ENCODE data around the gene ANGPTL2.
"Not testable (repeated sequence)": the region's sequence is repeated elsewhere in the genome, so short reads cannot be mapped to it uniquely, and the experiment has no call there.

Gene ANGPTL2

GRCh38 chr9:127154390-127155191, 32.2 kb upstream of the ANGPTL2 start:
- DNase-seq (ENCODE audit: low spot score) = no peak

DNA sequence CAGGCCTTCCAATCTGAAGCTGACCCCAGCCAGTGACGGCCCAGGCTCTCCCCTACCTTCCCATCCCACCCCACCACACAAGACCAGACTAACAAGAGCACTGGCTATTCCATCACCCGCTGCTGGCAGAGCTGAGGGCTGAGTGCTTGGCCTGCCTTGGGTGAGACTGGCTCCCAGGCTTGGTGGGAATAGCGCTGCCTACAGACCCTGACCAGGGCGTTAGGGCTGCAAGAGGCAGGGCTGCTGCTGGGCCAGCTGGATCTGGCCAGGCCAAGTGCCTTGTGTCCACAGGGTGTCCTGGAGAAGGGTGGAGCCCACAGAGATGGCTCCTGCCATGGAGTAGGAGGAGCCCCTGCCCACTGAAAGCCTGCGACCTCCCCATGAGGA, 31.6 kb upstream of the ANGPTL2 start:
- no peak for DNase-seq (ENCODE audit: low spot score)

- DNase-seq (ENCODE audit: low spot score) = no peak
These were observed 31.1 kb upstream of the ANGPTL2 start for GRCh38 chr9:127153501-127153900.

- no peak for DNase-seq (ENCODE audit: low spot score)
These were observed 27.3 kb upstream of the ANGPTL2 start for GRCh38 chr9:127149463-127150390.

- no peak for DNase-seq (ENCODE audit: low spot score)
These were observed 26.6 kb upstream of the ANGPTL2 start for GRCh38 chr9:127149010-127149409.

GRCh38 chr9:127148014-127148413, 25.6 kb upstream of the ANGPTL2 start:
- DNase-seq (ENCODE audit: low spot score) = no peak

DNA sequence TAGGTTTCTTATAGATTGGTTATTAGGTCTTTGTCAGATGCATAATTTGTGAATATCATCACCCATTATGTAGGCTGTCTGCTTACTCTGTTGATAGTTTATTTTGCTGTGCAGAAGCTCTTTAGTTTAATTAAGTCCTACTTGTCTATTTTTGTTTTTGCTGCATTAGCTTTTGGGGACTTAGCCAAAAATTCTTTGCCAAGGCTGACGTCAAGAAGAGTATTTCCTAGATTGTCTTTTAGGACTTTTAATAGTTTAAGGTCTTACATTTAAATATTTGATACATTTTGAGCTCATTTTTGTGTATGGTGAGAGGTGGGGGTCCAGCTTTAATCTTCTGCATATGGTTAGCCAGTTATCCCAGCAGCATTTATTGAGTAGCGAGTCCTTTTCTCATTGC, 24.8 kb upstream of the ANGPTL2 start:
- DNase-seq (ENCODE audit: low spot score) = no peak

DNA sequence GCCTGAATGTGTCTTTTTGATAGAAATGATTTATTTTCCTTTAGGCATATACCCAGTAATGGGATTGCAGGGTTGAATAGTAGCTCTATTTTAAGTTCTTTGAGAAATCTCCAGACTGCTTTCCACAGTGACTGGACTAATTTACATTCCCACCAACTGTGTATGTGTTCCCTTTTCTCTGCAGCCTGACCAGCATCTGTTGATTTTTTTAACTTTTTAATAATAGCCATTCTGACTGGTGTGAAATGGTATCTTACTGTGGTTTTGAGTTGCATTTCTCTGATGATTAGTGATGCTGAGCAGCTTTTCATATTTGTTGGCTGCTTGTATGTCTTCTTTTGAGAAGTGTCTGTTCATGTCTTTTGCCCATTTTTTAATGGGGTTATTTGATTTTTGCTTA, 24.4 kb upstream of the ANGPTL2 start:
- not testable (repeated sequence) for DNase-seq (ENCODE audit: low spot score)

DNA sequence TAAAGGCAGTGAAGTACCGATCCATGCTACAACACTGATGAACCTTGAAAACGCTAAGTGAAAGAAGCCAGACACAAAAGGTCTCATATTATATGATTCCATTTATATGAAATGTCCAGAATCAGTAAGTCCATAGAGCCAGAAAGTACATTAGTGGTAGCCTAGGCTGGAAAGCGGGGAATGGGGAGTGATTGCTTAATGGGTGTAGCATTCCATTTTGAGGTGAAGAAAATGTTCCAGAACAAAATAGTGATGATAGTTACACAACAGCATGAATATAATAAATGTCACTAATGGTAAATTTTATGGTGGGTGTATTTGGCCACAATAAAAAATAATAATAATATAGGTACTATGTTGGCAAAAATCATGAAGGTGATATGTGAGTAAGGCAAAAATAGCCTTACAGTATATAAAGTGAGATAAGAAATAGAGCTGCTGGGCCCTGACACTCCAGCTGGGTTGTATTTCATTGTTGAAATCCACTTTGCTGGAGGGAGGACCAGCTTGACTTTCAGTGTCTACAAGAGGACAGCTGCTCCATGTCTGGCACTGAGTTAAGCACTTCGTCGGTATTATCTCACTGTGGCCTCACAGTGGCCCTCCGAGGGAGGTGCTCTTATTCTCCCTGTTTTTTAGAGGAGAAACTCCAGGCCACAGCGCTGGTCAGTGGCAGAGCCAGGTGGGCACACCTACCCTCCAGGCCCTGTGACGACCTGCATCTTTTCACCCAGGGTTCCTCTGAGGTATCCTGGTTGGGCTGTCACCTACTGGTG, 22.4 kb upstream of the ANGPTL2 start:
- no peak for DNase-seq (ENCODE audit: low spot score)

- no peak for DNase-seq (ENCODE audit: low spot score)
These were observed 21.6 kb upstream of the ANGPTL2 start for GRCh38 chr9:127143920-127144465.

GRCh38 chr9:127142931-127143464, 20.6 kb upstream of the ANGPTL2 start:
- DNase-seq (ENCODE audit: low spot score) = no peak

GRCh38 chr9:127142291-127142690, 19.9 kb upstream of the ANGPTL2 start:
- DNase-seq (ENCODE audit: low spot score) = no peak

- DNase-seq (ENCODE audit: low spot score) = no peak
These were observed 18.6 kb upstream of the ANGPTL2 start for GRCh38 chr9:127140842-127141675.

GRCh38 chr9:127140181-127140580, 17.7 kb upstream of the ANGPTL2 start:
- DNase-seq (ENCODE audit: low spot score) = no peak

DNA sequence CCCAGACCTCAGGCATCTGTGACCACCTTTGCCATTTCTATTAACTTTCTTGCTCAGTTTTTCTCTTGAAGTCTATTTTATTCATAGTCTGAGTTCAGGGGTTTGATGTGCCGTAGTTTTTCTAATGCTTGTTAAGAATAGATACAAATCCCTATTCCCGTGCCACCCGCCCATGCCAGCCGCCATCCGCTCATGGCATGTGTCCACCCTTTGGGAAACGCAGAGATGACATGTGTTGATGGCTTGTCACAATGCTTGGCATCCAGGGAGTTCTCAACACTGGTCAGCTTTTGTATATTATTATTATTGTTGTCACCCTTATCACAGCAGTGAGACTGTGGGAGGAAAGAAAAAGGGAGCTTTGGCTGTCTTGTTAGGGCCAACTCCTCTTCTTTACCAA, 17.3 kb upstream of the ANGPTL2 start:
- no peak for DNase-seq (ENCODE audit: low spot score)

- DNase-seq (ENCODE audit: low spot score) = no peak
These were observed 16.8 kb upstream of the ANGPTL2 start for GRCh38 chr9:127139071-127139731.

- DNase-seq (ENCODE audit: low spot score) = no peak
These were observed 16.0 kb upstream of the ANGPTL2 start for GRCh38 chr9:127138444-127138843.

DNA sequence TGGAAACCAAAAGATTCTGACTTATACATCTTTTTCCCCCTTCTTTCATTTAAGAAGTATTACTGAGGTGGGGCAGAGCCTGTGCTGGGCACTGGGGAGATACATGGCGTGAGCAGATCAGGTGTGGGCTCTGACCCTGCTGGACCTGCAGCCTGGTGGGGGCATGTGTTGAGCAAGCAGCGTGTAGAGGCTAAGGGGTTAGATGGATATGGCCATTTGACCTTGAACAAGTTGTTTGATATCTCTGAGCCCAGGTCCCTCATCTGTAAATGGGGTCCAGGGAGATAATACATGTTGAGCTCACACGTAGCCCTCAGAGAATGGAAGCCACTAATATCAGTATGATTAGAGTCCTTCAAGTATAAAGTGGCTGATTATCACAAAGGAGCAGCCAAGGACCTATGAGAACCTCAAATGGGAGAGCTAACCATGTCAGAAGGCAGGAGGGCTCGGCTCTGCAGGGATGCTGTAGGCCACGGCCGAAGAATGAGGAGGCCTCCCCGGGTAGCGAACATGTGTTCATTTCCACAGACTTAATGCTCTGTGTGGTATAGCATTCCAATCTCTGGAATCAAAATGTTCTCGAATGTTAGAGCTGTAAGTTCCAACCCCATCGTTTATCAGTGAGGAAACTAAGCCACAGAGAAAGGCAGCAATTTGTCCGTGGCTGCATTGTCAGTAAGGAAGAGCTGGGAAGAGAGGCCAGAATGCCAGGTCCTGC, 15.4 kb upstream of the ANGPTL2 start:
- DNase-seq (ENCODE audit: low spot score) = no peak

GRCh38 chr9:127136880-127137639, 14.6 kb upstream of the ANGPTL2 start:
- DNase-seq (ENCODE audit: low spot score) = no peak

Measured in hepatic stellate cell (primary cell).